GM19372 (cell line): Measurements from ENCODE around the gene DNAJC15.

ENCODE experiments used
- ATAC-seq: cut with Tn5 transposase; IDR thresholded peaks from one replicate; pipeline ENCODE4 v1.9.1; 2021; ENCODE audit warnings: mild to moderate bottlenecking, low read depth, moderate library complexity; ENCODE audit not compliant: unreplicated experiment

Gene DNAJC15

DNA sequence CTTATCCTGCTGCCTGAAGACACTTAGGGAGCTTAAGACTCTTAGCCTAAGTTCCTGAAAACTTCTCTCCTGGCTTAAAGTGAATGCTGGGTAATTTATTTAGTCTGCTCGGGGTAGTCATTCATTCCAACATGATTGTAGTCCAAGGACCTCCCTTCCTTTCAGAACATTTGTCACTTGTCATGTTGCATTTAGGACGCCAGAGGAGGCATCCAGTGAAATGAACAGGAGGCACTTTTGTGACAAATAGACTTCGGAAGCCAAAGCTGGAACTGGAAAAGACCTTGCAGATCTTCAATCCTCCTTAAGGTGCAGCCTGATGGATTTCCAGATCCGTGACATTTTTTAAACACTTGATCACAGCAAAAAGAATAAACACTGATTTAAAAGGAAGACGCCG, 95.1 kb downstream of the DNAJC15 start:
- ATAC-seq: no peak

DNA sequence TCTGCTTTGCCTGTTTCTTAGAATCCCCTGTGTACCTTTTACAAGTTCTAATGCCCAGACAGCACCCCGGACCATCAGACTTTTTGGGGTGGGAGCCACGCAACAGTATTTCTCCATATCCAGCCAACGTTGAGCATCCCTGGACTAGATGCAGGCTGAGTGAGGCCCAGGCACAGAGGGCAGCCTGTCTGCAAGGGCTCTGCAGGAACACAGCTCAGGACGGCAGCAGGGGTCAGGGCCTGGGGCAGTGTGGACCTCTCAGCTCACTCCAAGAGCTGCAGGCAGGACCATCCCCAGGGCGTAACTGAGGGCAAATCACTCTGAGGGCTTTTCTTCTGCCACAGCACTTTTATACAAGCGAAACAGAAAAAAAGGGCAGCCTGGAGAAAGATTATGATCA, 95.8 kb downstream of the DNAJC15 start:
- no peak for ATAC-seq

- no peak for ATAC-seq
Observed at GRCh38 chr13:43122791-43123190, 99.4 kb downstream of the DNAJC15 start.

DNA sequence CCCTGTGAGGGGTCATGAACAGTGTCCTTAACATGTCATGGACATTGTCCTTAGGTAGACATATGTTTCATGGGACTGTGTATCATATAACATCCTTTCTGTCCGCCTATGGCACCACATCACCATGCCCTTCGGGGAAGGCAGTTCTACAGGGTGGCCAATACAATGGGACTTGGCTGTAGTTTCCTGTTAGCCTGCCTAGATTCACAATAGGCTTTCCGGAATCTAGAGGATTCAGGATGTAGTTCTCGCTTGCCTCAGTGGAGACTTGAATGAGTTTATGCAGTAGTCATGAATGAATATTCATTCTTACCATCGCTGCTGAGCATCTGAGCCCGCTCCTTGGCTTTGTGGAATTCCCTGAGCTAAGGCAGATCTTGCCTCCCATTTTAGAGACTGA, 100.5 kb downstream of the DNAJC15 start:
- ATAC-seq: no peak

- ATAC-seq: no peak
Observed at GRCh38 chr13:43124490-43124889, 101.1 kb downstream of the DNAJC15 start.

GRCh38 chr13:43126420-43126819, 103.0 kb downstream of the DNAJC15 start:
- no peak for ATAC-seq

- no peak for ATAC-seq
Observed at GRCh38 chr13:43127103-43127798, 103.9 kb downstream of the DNAJC15 start.

DNA sequence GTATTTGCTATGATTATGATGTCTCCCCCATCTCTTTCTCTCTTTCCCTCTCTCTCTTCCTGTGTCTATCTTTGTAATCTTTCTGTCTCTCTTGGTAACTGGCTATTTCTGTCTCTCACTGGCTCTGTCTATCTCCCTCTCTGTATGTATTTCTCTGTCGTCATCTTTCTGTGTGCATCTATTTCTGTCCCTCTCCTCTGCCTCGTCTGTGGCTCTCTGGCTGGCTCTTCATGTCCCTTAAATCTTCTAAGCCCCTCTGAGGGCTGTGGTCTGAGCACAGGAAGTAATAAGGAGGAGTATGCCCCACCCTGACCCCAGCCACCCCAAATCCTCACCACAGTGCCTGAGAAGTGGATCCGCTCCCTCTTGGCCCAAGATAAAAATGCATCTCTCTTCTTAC, 104.4 kb downstream of the DNAJC15 start:
- ATAC-seq: no peak

DNA sequence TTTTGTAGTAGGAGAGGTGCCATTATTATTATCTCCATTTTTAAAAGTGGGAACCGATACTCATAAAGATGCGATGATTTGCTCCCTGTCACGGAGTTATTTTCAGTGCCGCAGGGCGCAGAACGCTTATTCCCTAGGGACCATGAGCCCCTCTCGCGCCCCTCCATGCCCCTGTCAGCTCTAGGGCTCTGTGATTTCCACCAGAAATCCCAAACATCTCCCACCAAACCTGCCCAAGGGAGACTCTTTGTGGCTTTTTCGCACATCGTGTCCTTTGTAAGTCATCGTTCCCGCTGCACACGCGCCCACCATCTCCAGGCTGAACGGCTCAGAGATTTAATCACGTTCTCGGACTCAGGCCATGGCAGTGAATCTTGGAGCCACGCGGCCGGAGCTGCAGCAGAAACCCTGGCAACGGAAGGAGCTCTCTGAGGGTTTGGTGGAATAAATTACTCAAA, 105.1 kb downstream of the DNAJC15 start:
- no peak for ATAC-seq

- no peak for ATAC-seq
Observed at GRCh38 chr13:43129066-43129465, 105.7 kb downstream of the DNAJC15 start.

DNA sequence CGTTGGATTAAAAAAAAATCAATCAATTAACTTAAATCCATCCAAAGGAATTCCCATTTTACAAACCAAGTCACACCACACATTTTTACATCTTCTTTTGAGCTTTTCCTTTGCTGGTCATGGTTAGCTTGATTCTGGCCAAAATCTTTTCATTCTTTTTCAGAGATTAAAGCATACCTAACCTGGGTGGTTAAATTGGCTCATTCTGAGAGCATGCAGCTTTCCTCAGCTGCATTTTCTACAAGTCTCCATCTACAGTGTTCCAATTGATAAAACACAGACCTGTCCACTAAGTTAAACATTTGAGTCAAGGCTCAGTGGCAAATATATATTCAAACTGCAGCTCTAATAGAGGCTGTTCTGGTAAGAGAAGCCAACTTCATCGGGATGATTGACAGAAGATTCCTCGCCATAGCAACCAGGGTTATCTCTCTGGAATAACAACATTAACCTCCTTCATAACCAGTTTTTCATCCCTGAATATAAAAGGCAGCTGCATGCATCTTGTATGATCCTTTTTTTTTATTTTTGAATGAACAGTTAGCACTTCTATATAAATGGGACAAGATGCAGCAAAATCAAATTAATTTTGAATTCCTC, 106.2 kb downstream of the DNAJC15 start:
- no peak for ATAC-seq

GRCh38 chr13:43132257-43132656, 108.9 kb downstream of the DNAJC15 start:
- no peak for ATAC-seq

GRCh38 chr13:43132911-43133310, 109.5 kb downstream of the DNAJC15 start:
- no peak for ATAC-seq

GRCh38 chr13:43133792-43134191, 110.4 kb downstream of the DNAJC15 start:
- ATAC-seq: no peak

DNA sequence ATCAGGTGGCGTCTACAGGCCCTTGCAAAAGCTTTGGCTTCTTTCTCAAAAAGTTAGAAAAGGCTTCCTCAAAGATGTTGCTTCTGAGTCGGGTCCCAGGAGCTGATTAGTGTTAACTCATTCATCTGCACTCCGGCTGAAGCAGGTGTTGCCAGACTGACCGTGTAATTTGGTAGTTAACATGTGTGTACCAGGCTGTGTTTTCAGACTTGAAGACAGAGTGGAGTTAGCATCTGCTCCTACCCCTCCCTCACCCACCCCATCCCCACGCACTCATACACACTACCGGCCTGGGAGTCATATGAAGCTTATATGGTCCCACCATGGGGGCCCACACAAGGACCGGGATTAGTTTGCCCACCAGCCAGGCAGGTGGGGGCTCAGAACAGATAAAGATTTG, 111.5 kb downstream of the DNAJC15 start:
- no peak for ATAC-seq

DNA sequence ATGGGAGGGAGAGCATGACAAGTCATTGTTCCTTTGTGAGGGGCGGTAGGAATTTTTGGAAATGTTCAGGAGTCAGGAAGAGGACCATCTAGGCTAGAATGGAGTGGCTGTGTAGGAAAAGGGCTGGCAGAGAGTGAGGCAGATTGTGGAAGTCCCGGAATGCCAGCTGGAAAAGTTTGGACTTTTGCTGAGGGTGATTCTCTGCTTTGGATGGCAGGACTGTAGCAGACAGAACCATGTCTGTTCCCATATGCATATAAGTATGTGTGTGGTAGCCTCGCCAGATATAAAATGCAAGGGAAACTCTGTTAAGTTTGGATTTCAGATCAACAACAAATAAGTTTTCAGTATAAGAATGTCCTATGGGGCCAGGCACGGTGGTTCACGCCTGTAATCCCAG, 112.1 kb downstream of the DNAJC15 start:
- no peak for ATAC-seq

- no peak for ATAC-seq
Observed at GRCh38 chr13:43136920-43137575, 113.7 kb downstream of the DNAJC15 start.

DNA sequence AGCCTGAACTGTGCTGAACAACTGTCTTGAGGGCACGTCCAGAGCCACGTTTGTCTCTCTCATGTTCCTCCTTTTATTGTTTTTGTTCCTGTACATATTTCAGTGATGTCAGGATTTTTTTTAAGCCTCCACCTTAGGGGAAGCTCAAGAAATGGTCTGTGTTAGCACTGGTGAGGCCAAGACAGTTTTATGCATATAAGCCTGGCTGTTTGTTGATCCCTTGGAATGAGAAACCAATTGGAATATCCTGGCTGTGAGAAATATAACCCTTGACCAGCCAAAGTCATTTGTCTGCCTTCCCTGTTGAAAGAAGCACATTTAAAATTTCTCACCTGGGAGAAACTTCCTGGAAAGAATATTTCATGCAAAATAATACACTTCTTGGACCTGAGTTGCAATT, 115.8 kb downstream of the DNAJC15 start:
- ATAC-seq: no peak

GRCh38 chr13:43139921-43140320, 116.5 kb downstream of the DNAJC15 start:
- no peak for ATAC-seq

DNA sequence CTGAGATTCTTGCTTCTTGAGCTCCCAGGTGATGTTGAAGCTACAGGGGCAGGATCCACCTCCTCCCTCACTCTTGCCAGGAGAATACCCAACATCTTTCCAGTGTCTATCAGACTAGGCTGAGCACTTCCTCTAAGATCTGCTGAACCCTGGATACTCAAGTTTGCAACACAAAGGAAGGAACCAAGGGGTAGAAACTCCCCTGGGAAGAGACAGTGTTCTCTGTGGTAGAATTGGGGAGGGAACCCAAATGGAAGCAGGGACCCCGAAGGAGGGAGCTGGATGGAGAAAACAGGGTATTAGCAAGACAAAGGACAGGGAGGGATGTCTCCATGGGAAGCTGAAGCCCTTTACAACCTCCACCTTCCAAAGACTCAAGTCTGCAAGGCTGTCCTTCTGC, 117.6 kb downstream of the DNAJC15 start:
- ATAC-seq: no peak

DNA sequence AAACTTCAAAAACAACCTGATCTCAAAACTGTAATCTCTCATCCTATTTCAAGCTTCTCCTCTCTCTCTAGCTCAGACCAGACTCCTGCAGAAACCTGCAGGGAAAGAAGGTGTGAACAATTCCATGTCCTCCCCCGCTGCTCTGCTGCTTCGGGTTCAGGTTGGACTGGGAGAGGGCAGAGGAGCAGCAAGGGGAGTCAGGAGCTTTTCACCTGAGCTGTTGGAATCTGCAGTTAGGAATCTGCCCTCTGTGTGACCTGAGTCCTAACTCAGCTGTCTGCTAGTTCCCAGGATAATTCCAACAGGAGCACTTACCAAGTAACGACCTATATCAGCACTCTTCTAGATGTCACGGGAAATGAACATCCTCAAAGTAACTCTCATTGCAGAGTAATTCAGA, 118.3 kb downstream of the DNAJC15 start:
- no peak for ATAC-seq

- no peak for ATAC-seq
Observed at GRCh38 chr13:43143591-43143990, 120.2 kb downstream of the DNAJC15 start.
